WERI-Rb-1 (cell line): ENCODE results near the gene GAL3ST3.

Experiments used
- DNase-seq: peaks from one replicate; pipeline ENCODE4 v3.0.0-alpha.2; 2020
- H3K27ac ChIP-seq: fragments of 250-450 bp; sonication (Bioruptor Pico); 2 replicates; pipeline ENCODE4 v1.5.1; 2020; ENCODE audit warnings: mild to moderate bottlenecking, moderate library complexity
- H3K27me3 ChIP-seq: fragments of 250-450 bp; sonication (Bioruptor Pico); 2 replicates; pipeline ENCODE4 v1.5.1; 2021; ENCODE audit warnings: mild to moderate bottlenecking, low read depth, moderate library complexity; ENCODE audit not compliant: insufficient read depth, severe bottlenecking
- H3K36me3 ChIP-seq: fragments of 250-450 bp; sonication (Bioruptor Pico); 2 replicates; pipeline ENCODE4 v1.5.1; 2020; ENCODE audit warnings: mild to moderate bottlenecking, moderate library complexity
- H3K4me3 ChIP-seq: 2 replicates; pipeline ENCODE4 v1.5.1; 2011; ENCODE audit warnings: low read depth, mild to moderate bottlenecking, control low read depth, low read length
- H3K9me3 ChIP-seq: fragments of 250-450 bp; sonication (Bioruptor Pico); 2 replicates; pipeline ENCODE4 v1.5.1; 2021; ENCODE audit warnings: mild to moderate bottlenecking, moderate library complexity; ENCODE audit not compliant: severe bottlenecking
- CTCF ChIP-seq: IDR thresholded peaks from 2 replicates; pipeline ENCODE4 v1.5.1; 2011; ENCODE audit warnings: low read depth, mild to moderate bottlenecking, control low read depth, inconsistent platforms, low read length

Gene GAL3ST3

GRCh38 chr11:66015454-66015881 lies 33.5 kb downstream of the GAL3ST3 start:
- TF ChIP-seq CTCF: no peak
- Histone ChIP-seq H3K4me3 (no peak overlapping the region), H3K27ac (no peak overlapping the region), H3K36me3 (no peaks in the 10 kb centered on the region), H3K9me3 (no peaks in the 10 kb centered on the region), H3K27me3 (no peaks in the 10 kb centered on the region)
- no peak for DNase-seq

GRCh38 chr11:66014804-66015453 lies 34.0 kb downstream of the GAL3ST3 start:
- no peaks in the 10 kb centered on the region for H3K27me3 ChIP-seq
- no peak for TF ChIP-seq CTCF
- no peak for DNase-seq
- no peak overlapping the region for H3K4me3 ChIP-seq
- no peaks in the 10 kb centered on the region for H3K36me3 ChIP-seq
- no peak overlapping the region for H3K27ac ChIP-seq
- no peaks in the 10 kb centered on the region for H3K9me3 ChIP-seq

GRCh38 chr11:66013762-66014100 lies 35.2 kb downstream of the GAL3ST3 start:
- Histone ChIP-seq H3K9me3 (no peaks in the 10 kb centered on the region), H3K4me3 (no peak overlapping the region), H3K27me3 (no peaks in the 10 kb centered on the region), H3K27ac (no peak overlapping the region), H3K36me3 (no peaks in the 10 kb centered on the region)
- no peak for DNase-seq
- TF ChIP-seq CTCF: no peak

- no peak overlapping the region for H3K4me3 ChIP-seq
- no peak for DNase-seq
- H3K36me3 ChIP-seq: no peaks in the 10 kb centered on the region
- H3K9me3 ChIP-seq: no peaks in the 10 kb centered on the region
- no peak for TF ChIP-seq CTCF
- H3K27ac ChIP-seq: no peak overlapping the region
- no peaks in the 10 kb centered on the region for H3K27me3 ChIP-seq
Observed at GRCh38 chr11:66012946-66013761, 35.8 kb downstream of the GAL3ST3 start.

- H3K4me3 ChIP-seq: no peak overlapping the region
- H3K27me3 ChIP-seq: no peaks in the 10 kb centered on the region
- no peaks in the 10 kb centered on the region for H3K36me3 ChIP-seq
- no peak overlapping the region for H3K27ac ChIP-seq
- no peaks in the 10 kb centered on the region for H3K9me3 ChIP-seq
- TF ChIP-seq CTCF: no peak
- no peak for DNase-seq
Observed at GRCh38 chr11:66012371-66012945, 36.5 kb downstream of the GAL3ST3 start.
